Endothelial cell of umbilical vein (primary cell): ENCODE results near the gene MRGPRD. TPM values are rescaled to one million over a fixed set of nuclear protein-coding genes. Genes with fewer than 3 reads are reported as not detected.

Experiments
- BruUV-seq: library from RNA; stranded (reverse); fragments of 400-500 nt; replicated peaks from 2 replicates; lab custom pipeline; 2021; lab: Mats Ljungman, UMichigan
- CTCF ChIA-PET: fragments of 300-600, 350-600 bp; sonication (Branson Sonifier 250); formaldehyde crosslinking; loops from one replicate; lab custom pipeline; 2021; ENCODE audit warnings: antibody characterized with exemption, inconsistent platforms; lab: Charles Lee
- POLR2A ChIA-PET: fragments of 300-600, 350-600 bp; sonication (Branson Sonifier 250); formaldehyde crosslinking; loops from one replicate; lab custom pipeline; 2021; ENCODE audit warnings: antibody characterized with exemption, inconsistent platforms; lab: Charles Lee
- DNase-seq: peaks from one replicate; pipeline ENCODE4 v3.0.0-alpha.2; 2011; ENCODE audit warnings: low read depth, low spot score
- FAIRE-seq: peaks from 2 replicates; lab custom pipeline; 2011; peaks lifted over from hg19 to GRCh38; lab: Jason Lieb, UNC
- H2AFZ ChIP-seq: 2 replicates; pipeline ENCODE4 v1.6.0; 2012; ENCODE audit warnings: low read depth, low read length, control low read depth, inconsistent platforms
- H3K27ac ChIP-seq: 2 replicates; pipeline ENCODE4 v1.5.1; 2011; ENCODE audit warnings: low read depth, mild to moderate bottlenecking, control low read depth, low read length, moderate library complexity; ENCODE audit not compliant: insufficient read depth
- H3K27me3 ChIP-seq, 2 experiments: 2 replicates each; pipeline versions ENCODE4 v1.6.0 to v1.6.1; 2011; ENCODE audit warnings: low read length in 2 of 2, mixed read lengths in 1 of 2; ENCODE audit not compliant: control insufficient read depth in 2 of 2, insufficient read depth in 2 of 2
- H3K36me3 ChIP-seq, 2 experiments: 2 replicates in 1 of 2; 3 replicates in 1 of 2; pipeline ENCODE4 v1.5.1; 2011; ENCODE audit warnings: low read length in 2 of 2, mild to moderate bottlenecking in 1 of 2, moderate library complexity in 1 of 2; ENCODE audit not compliant: control insufficient read depth in 2 of 2, insufficient read depth in 2 of 2; ENCODE audit errors: extremely low read depth in 1 of 2
- H3K4me1 ChIP-seq: 3 replicates; pipeline ENCODE4 v1.5.1; 2011; ENCODE audit warnings: mild to moderate bottlenecking, low read length; ENCODE audit not compliant: control insufficient read depth, insufficient read depth; ENCODE audit errors: extremely low read depth
- H3K4me2 ChIP-seq: 2 replicates; pipeline ENCODE4 v1.6.1; 2011; ENCODE audit warnings: low read length, control low read depth, mixed read lengths; ENCODE audit not compliant: insufficient read depth
- H3K4me3 ChIP-seq, 3 experiments: fragments of 200-600 bp in 1 of 3; sonication (generic), shearing (Covaris generic) in 1 of 3; replicated peaks in 1 of 3; 2 replicates each; pipeline ENCODE4 v1.5.1; 2011 to 2016; ENCODE audit warnings: control low read depth in 3 of 3, low read length in 3 of 3, mild to moderate bottlenecking in 2 of 3, inconsistent platforms in 1 of 3, low read depth in 1 of 3, moderate library complexity in 1 of 3; ENCODE audit not compliant: insufficient read depth in 1 of 3
- H3K79me2 ChIP-seq: 2 replicates; pipeline ENCODE4 v1.6.0; 2012; ENCODE audit warnings: low read length, inconsistent platforms; ENCODE audit not compliant: control insufficient read depth, insufficient read depth
- H3K9ac ChIP-seq: replicated peaks from 2 replicates; pipeline ENCODE3; 2011; ENCODE audit warnings: low read length, control low read depth; ENCODE audit not compliant: insufficient read depth; ENCODE audit errors: extremely low read depth
- H3K9me1 ChIP-seq: replicated peaks from 3 replicates; pipeline ENCODE4 v1.6.0; 2011; ENCODE audit warnings: mild to moderate bottlenecking, low read length; ENCODE audit not compliant: control insufficient read depth, insufficient read depth; ENCODE audit errors: extremely low read depth
- H3K9me3 ChIP-seq: replicated peaks from 2 replicates; pipeline ENCODE4 v1.5.1; 2012; ENCODE audit warnings: low read length, inconsistent platforms; ENCODE audit not compliant: control insufficient read depth, insufficient read depth
- H4K20me1 ChIP-seq: replicated peaks from 2 replicates; pipeline ENCODE3; 2011; ENCODE audit warnings: mild to moderate bottlenecking, low read length; ENCODE audit not compliant: control insufficient read depth, insufficient read depth; ENCODE audit errors: extremely low read depth
- EZH2 ChIP-seq: IDR thresholded peaks from 2 replicates; pipeline ENCODE4 v1.6.1; 2012; ENCODE audit warnings: borderline replicate concordance, low read depth, mild to moderate bottlenecking, moderate library complexity, low read length, inconsistent platforms; ENCODE audit not compliant: severe bottlenecking
- FOS ChIP-seq: IDR thresholded peaks from 2 replicates; pipeline ENCODE4 v1.6.1; 2011; ENCODE audit warnings: mild to moderate bottlenecking, low read length, moderate library complexity, borderline replicate concordance; ENCODE audit not compliant: insufficient read depth
- GATA2 ChIP-seq: IDR thresholded peaks from 2 replicates; pipeline ENCODE4 v1.7.0; 2011; ENCODE audit warnings: low read depth, mild to moderate bottlenecking, moderate library complexity, mixed read lengths, low read length; ENCODE audit not compliant: insufficient read length, insufficient read depth
- JUN ChIP-seq: IDR thresholded peaks from 2 replicates; pipeline ENCODE4 v1.6.1; 2011; ENCODE audit warnings: borderline replicate concordance, low read depth; ENCODE audit not compliant: insufficient read length, insufficient read depth
- MYC ChIP-seq: IDR thresholded peaks from one replicate; pipeline ENCODE4 v1.6.1; 2011; ENCODE audit warnings: mild to moderate bottlenecking, low read depth, low read length
- POLR2A ChIP-seq: IDR thresholded peaks from 2 replicates; pipeline ENCODE4 v1.6.1; 2012; ENCODE audit warnings: low read depth, mild to moderate bottlenecking, control low read depth, low read length
- POLR2AphosphoS5 ChIP-seq: IDR thresholded peaks from 2 replicates; pipeline ENCODE4 v1.6.1; 2012; ENCODE audit warnings: low read depth, mild to moderate bottlenecking, control low read depth, low read length, moderate library complexity; ENCODE audit not compliant: insufficient read depth
- dilution Hi-C: fragments of 300-500 bp; cut with MboI; formaldehyde crosslinking; loops from one replicate; pipeline ENCODE4 v1.15.0; 2019; ENCODE audit warnings: low sequenced_read_pairs; ENCODE audit not compliant: extremely low pct_ligation_motif_present
- intact Hi-C: fragments of 100-400 bp; cut with micrococcal nuclease; formaldehyde crosslinking; loops from one replicate; pipeline ENCODE4 v1.10.0; 2022
- polyA plus RNA-seq, 4 experiments: library from polyadenylated mRNA; depleted of rRNA in 3 of 4; stranded (reverse) in 3 of 4; unstranded in 1 of 4; fragments of >200 nt; gene quantifications; 2 replicates each; pipeline versions ENCODE4 v1.2.1 to v1.2.3, GENCODE V29; 2011 to 2012; ENCODE audit warnings: missing spikeins in 1 of 4
- total RNA-seq: library from RNA; stranded (reverse); gene quantifications from 2 replicates; pipeline ENCODE4 v1.2.3, GENCODE V29; 2021
- TF ChIP-seq, protein P1 (sequence below): IDR thresholded peaks from 2 replicates; pipeline ENCODE4 v1.6.1; 2011; ENCODE audit not compliant: insufficient read depth, insufficient read length
- TF ChIP-seq, protein P2 (sequence below), 2 donors: IDR thresholded peaks; 1 replicate in 1 of 2; 2 replicates in 1 of 2; pipeline ENCODE4 v1.5.1; 2011; ENCODE audit warnings: low read length in 2 of 2, mild to moderate bottlenecking in 2 of 2, moderate library complexity in 2 of 2, control low read depth in 1 of 2, inconsistent platforms in 1 of 2, low read depth in 1 of 2; ENCODE audit not compliant: insufficient read depth in 1 of 2; ENCODE audit errors: extremely low read depth in 1 of 2

The MRGPRD gene
- total and polyA plus RNA-seq, 2 donors (not counting 3 experiments of a cell fraction or from before 2014, with no cell fraction given): not detected

DNA sequence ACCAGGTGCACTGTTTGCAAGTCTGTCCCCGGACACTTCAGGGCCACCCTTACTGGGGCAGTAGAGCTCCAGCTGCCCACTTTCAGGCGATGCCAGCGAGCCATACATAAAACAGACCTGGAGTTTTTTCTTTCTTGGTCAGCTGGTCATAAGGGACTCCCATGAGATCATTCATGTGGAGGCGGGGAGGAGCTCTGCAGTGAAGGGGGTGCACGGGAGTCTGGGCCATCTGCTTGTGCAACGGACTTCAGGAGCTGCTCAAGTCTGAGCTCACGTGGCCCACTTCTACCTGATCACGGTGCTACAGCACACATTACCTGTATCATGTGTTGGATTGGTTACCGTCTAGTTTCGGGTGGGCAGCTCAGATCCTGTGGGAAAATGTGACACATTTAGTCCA, 41.5 kb upstream of the MRGPRD start:
- DNase-seq (no peak), FAIRE-seq (no peak)
- no peaks in the 10 kb centered on the region for H3K36me3 ChIP-seq
- TF ChIP-seq, protein P1, sequence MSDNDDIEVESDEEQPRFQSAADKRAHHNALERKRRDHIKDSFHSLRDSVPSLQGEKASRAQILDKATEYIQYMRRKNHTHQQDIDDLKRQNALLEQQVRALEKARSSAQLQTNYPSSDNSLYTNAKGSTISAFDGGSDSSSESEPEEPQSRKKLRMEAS: no peak
- TF ChIP-seq POLR2A (no peak), EZH2 (no peak), FOS (no peak), MYC (no peak), GATA2 (no peak), POLR2AphosphoS5 (no peak), JUN (no peak)
- TF ChIP-seq, protein P2, sequence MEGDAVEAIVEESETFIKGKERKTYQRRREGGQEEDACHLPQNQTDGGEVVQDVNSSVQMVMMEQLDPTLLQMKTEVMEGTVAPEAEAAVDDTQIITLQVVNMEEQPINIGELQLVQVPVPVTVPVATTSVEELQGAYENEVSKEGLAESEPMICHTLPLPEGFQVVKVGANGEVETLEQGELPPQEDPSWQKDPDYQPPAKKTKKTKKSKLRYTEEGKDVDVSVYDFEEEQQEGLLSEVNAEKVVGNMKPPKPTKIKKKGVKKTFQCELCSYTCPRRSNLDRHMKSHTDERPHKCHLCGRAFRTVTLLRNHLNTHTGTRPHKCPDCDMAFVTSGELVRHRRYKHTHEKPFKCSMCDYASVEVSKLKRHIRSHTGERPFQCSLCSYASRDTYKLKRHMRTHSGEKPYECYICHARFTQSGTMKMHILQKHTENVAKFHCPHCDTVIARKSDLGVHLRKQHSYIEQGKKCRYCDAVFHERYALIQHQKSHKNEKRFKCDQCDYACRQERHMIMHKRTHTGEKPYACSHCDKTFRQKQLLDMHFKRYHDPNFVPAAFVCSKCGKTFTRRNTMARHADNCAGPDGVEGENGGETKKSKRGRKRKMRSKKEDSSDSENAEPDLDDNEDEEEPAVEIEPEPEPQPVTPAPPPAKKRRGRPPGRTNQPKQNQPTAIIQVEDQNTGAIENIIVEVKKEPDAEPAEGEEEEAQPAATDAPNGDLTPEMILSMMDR (IDR thresholded peaks at IDR 0.05; ENCODE audit: extremely low read depth in 1 of 2, insufficient read depth in 1 of 2, low read depth in 1 of 2, low read length in 2 of 2): no peak
- dilution Hi-C loops: no loop called here
- no TSS peak for BruUV-seq
- no peaks in the 10 kb centered on the region for H3K4me1 ChIP-seq
- no peak overlapping the region for H3K9ac ChIP-seq
- ChIA-PET POLR2A (no interaction called here), CTCF (interaction anchor here (1.0 kb wide), 1 partner anchor 22 kb away, joined by 5 read pairs; no protein-coding TSS in a partner anchor)
- no peaks in the 10 kb centered on the region for H3K27me3 ChIP-seq
- no peak overlapping the region for H3K4me2 ChIP-seq
- H3K79me2 ChIP-seq: no peaks in the 10 kb centered on the region
- no peaks in the 10 kb centered on the region for H3K9me3 ChIP-seq
- no peak overlapping the region for H2AFZ ChIP-seq
- H3K4me3 ChIP-seq: no peak overlapping the region
- no peak overlapping the region for H3K27ac ChIP-seq
- intact Hi-C loops: no loop called here
- H4K20me1 ChIP-seq: no peaks in the 10 kb centered on the region
- H3K9me1 ChIP-seq: no peaks in the 10 kb centered on the region
